GM21825 (cell line): ENCODE measurements around the gene MOB4.
A peak's percentile ranks its signal among the peaks of the same experiment; 100 is the strongest.
"Not testable (repeated sequence)": the region's sequence is repeated elsewhere in the genome, so short reads cannot be mapped to it uniquely, and the experiment has no call there.

Experiments used
- ATAC-seq: cut with Tn5 transposase; IDR thresholded peaks from one replicate; pipeline ENCODE4 v1.9.1; 2021; ENCODE audit warnings: mild to moderate bottlenecking, moderate library complexity; ENCODE audit not compliant: unreplicated experiment

Gene MOB4

DNA sequence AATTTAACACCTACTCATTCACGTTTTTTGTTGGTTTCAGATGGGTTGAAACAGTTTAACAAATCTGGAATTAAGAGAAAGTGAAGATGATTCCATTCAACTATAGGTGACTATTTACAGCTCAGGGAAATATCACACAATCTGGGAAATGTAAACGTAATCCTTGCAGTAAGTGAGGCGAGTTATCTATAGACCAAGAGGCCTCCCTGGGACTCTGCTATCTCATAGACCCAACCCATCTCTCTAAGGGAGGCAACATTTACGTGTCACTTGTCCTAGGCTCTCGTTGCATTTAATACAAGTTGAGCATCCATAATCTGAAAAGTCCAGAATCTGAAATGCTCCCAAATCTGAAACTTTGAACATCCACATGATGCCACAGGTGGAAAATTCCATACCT lies 2.0 kb upstream of the MOB4 start:
- ATAC-seq, result no peak

DNA sequence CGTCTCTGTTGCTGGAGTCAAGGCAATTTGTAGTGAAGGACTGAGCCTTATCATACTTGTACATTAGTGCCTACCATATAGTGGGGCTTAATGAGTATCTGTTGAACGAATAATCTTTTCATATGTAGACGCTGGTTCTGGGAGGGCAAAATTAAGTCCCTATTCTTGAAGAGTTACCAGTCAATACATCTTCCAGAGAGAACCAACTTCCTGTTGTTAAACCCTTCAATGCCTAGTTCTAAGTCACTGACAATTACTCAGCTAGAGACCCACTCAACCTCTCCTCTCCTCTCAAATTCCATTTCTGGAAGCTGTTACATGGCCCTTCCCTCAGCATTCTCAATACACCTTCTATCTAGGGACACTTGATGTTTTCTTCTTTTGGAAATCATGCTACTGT lies 1.1 kb upstream of the MOB4 start:
- no peak for ATAC-seq

DNA sequence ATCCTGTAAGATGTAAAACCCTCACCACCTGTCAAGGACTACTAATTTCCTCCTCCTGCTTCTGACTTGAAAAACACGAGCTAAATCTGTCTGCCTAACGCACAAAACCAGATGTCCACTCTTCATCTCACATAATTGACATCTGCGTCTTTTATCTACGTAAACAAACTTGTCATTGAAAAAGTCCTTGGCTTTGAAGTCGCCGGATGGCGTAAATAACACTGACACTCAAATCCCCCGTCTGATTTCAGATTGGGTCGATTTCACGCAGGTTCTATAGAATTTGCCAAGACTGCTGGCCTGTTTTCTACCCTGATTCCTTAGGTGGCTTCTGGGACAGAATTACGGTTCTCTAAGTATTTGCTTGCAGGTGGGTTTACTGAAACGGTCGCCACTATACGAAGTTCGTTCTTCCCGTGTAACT lies 539 bp upstream of the MOB4 start:
- peak; percentile 5 for ATAC-seq

DNA sequence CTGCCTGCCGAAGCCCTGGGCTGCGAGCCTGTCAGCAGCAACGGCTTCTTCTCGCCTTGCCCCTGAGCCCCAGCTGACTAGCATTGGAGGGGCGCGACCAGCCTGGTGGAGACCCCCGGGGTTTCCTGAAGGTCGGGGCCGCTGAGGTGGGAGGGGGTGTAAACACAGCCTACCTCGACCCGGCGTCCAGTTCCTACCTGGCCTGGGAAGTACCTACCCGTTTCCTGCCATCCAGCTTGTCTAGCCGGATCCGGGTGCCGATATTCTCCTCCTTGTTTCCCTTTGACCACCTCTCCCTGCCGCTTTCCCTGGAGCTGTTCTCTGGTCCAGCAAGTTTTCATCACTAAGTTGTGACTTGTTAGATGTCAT lies 511 bp downstream of the MOB4 start:
- peak; percentile 10 for ATAC-seq

DNA sequence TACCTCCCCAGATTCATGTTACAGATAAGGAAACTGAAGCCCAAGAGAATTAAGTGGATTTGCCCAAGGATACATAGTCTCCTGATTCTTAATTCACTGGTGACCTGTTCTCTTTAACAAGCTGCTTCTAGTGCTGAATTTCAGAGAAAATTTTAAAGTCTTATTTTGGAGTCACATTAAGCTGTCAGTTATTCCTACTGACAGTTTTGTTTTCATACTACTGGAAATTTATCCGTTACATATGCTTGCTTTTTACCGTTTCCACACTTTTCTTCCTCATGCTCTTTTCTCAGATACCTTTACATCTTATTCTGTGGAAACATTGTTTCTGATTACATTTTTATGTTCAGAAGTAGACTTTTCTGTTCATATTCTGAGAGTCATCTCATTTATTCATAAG lies 1.3 kb downstream of the MOB4 start:
- ATAC-seq, result no peak

DNA sequence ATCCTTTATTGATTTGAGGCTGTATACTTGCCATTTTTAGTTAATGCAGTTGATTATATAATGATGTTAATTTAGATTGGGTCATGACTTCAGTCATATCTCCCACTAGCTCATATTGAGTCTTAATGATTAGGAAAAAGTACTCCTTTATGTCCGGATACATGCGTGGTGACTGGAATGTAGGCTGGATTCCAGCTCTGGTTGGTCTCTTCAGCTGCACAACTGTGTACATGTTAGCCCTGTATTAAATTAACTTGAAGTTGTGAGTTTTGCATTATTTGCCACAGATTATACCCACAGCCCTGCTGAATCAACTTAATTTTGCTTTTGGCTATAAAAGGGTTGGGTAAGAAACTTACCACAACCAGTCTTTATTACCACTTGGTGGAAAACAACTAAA lies 22.5 kb downstream of the MOB4 start:
- ATAC-seq, result no peak

DNA sequence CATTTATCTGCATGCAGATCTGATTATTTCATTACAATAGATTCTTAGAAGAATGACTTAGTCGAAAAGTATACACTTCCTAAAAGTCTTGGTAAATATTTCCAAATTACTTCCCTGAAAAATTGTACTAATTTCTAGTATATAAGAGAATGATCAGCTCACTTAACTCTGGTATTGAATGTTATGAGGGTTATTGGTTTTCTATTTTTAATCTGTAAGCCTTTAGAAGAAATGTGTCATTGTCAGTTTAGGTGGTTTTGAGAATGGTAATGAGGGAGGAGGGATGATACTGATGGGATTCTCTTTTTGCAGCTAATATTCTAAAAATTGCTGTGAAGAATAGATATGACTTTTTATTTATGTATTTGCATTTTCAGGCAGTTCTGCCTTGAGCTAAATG lies 23.9 kb downstream of the MOB4 start:
- no peak for ATAC-seq

DNA sequence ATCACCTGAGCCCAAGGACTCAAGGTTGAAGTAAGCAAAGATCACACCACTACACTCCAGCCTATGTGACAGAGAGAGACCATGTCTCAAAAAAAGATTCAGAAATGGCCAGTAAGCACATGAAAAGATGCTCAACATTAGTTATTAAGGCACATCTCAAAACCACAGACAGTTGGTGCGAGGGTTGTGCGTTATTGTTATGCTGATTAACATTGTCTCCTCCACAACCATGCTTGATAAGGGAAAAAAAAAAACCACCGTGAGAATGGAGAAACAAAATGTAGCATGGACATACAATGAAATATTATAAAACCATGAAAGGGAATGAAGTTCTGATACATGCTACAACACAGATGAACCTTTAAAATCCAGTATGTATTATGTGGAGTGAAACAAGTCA lies 27.3 kb downstream of the MOB4 start:
- no peak for ATAC-seq

DNA sequence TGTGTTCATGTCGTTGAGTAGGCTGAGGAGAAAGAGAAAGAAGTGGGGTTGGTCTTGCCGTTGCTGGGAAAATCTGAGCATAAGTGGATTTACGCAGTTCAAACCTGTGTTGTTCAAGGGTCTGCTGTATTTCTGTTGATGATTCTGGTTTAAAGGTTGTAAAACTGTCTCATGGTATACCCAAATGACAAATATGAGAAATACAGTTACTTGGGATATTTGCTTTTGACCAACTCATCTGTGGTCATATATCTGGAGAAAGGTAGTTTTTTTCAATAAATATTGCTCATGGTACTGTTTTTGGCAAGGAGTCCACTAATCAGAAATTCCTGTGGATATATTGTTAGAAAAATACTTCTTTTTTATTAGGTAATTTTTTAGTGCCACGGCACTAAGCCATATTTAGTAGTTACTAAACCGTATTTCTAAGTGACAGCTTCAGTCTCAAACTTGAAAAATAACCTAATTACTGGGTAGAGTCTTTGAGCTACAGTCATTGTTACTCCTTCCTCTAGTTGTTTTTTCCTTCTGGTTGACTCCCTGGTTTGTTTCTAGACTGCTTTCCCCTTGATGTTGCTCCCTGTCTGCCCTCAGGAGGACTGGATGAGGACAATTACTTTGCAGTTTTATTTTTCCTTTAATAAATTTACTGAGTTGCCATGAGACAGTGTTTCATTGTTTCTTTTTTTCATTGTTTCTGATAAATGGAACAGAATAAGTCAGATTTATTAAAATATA lies 31.5 kb downstream of the MOB4 start:
- no peak for ATAC-seq

DNA sequence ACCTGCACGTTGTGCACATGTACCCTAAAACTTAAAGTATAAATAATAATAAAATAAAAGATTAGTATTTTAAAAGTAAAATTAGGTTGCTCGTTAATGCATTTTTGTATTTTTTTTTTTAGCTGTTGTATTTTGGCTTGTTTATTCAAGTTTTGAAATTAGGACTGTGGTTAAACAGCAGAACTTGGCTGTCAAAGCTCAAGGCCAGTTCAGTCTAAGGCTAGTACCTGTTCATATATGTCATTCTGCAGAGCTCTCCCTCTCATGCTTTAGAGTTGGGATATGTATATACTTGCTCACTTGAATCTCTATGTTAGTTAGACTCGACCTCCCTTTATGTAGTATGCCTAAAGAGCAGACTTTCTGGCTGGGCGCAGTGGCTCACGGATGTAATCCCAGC lies 32.7 kb downstream of the MOB4 start:
- no peak for ATAC-seq

DNA sequence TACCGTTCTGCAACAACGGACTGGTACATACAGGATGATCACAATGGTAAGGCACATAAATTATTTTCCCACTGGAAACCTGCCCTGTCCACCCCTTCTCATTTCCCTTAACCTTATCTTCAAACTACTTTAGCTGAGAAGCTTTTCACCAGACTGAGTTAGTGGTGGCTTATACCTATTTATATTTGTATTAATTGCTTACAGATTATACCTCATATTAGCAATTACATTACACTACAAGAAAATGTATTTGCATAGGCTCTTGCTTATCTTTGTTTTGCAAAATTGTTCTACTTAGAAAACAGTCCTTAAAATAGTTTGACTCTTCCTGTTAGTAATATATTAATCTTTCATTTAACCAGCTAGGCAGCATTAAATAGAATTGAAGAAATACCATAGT lies 35.4 kb downstream of the MOB4 start:
- ATAC-seq, result not testable (repeated sequence)

DNA sequence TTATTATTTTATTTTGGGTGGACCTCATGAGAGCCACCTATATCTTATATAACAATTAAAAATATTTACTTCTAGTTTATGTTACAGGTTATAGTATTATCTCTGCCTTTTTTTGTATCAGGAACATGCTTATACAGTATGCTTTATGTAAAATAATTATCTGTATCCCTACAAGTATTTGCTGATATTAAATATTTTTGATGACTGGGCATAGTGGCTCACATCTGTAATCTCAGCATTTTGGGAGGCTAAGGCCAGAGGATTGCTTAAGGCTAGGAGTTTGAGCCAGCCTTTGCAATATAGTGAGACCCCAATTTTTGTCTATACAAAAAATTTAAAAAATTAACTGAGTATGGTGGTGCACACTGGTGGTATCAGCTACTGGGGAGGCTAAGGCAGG lies 39.6 kb downstream of the MOB4 start:
- no peak for ATAC-seq

DNA sequence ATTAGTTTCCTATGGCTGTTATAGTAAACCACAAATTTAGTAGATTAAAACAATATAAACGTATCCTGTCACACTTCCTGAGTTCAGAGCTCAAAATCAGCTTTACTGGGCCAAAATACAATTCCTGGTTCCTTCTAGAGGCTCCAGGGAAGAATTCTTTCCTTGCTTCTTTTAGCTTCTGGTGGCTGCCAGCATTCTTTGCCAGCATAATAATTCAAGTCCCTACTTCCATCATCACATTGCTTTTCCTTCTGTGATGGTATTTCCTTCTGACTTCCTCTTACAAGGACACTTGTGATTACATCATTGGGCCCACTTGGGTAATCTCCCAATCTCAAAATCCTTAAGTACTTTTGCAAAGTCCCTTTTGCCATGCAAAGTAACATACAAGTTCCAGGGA lies 40.6 kb downstream of the MOB4 start:
- ATAC-seq, result no peak

DNA sequence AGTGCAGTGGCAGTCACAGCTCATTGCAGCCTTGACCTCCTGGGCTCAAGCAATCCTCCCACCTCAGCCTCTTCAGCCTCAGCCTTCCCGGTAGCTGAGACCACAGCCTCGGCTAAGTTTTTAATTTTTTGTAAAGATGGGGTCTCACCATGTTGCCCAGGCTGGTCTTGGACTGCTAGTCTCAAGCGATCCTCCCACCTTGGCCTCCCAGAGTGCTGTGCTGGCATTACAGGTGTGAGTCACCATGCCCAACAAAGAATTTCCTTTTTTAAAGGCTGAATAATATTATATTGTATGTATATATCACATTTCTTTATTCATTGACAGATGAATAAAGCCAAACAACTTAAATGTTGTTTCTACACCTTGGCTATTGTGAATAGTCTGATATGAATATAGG lies 42.5 kb downstream of the MOB4 start:
- ATAC-seq, result no peak

DNA sequence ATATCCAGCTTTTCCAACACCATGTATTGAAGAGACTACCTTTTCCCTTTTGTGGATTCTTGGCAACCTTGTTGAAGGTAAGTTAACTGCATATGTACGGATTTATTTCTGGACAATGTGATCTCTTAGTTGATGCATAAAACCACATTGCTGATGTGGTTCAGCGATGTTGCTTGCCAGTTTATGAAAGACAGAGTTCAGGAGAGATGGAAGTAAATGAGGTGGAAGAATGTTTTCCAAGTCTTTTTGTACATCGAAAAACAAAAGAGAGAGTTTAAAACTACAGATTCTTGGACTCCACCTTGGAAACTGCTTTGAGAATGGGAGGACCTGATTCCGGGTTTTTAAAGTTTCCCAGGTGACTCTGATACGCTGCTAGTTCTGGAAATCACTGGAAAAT lies 43.8 kb downstream of the MOB4 start:
- ATAC-seq, result no peak

DNA sequence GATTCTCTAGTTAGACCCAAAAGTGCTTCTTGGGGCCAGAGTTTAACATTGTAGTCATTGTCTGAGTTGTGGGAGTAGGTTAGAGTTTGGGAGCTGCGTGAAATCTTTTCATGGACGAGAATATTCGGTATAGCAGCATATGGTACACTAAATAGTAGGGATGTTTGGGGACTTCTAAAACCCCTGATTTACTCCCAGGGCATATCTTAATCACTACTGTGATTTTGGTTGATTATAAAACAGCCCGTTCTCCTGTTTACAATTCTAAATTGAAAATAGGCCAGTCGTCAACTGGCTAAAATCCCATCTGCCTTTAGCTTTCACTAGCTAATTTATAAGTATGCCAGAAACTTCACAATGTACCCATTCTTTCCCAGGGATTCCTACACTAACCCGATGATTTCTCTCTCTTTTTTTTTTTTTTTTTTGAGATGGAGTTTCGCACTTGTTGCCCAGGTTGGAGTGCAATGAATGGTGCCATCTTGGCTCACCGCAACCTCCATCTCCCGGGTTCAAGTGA lies 44.3 kb downstream of the MOB4 start:
- no peak for ATAC-seq

DNA sequence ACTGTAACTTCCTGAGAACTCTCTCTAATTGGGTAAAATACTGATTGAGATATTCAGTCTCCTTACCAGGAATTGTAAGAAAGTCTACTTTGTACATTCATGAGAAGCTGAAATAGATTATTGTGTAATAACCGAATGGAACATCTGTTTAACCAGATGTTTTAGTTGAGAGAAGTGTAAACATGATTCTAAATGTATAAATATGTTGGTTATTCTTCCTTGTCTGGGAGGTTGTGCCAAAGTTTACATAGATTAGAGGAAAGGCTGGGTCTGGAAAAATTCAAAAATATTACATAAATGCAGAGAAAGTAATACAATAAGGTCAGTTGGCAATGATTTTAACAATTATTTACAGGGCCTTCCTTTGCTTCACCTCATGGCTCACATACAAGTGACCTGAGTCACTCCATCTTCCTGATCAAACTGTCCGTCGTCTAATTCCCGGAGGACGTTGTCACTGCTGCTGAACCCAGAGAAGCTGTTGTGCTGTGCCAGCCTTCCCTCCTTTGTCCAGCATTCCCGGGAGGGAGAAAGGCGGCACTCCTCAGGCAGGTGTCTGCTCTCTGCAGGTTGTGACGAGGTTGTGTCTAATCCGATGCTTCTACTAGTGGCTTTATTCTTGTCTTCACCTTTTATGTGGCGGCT lies 55.9 kb downstream of the MOB4 start:
- ATAC-seq, result no peak

DNA sequence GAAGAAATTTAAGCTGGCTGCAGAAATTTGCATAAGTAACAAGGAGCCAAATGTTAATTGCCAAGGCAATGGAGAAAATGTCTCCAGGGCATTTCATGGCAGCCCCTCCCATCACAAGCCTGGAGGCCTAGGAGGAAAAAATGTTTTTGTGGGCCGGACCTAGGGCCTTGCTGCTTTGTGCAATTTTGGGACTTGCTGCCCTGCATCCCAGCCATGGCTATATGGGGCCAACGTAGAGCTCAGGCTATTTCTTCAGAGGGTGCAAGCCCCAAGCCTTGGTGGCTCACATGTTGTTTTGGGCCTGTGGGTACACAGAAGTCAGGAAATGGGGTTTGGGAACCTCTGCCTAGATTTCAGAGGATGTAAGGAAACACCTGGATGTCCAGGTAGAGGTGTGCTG lies 57.7 kb downstream of the MOB4 start:
- ATAC-seq, result no peak

DNA sequence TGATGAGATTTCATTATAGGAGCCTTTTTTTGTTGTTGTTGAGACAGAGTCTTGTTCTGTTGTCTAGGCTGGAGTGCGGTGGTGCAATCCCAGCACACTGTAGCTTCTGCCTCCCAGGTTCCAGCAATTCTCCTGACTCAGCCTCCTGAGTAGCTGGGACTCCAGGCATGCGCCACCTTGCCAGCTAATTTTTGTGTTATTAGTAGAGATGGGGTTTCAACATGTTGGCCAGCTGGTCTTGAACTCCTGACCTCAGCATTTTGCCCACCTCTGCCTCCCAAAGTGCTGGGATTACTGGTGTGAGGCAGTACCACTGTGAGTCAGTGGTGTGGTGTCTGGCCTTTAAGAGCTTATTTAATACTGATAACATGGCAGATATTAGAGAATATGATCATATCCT lies 60.1 kb downstream of the MOB4 start:
- no peak for ATAC-seq

DNA sequence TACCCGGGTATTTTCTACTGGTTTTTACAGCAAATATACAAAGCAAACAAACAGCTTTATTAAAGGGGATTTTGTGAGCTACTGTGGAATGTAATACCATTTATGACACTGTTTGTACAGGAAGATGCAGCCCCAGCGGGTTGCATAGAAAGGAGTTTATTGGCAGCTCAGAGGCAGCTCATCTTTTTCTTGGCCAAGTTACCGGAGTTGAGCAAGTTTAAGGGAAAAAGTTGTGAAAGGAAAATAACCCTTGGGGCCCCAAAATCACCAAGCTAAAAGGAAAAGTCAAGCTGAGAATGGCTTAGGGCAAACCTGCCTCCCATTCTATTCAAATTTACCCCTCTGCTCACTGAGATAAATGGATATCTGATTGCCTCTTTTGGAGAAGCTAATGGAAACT lies 60.8 kb downstream of the MOB4 start:
- ATAC-seq, result no peak

DNA sequence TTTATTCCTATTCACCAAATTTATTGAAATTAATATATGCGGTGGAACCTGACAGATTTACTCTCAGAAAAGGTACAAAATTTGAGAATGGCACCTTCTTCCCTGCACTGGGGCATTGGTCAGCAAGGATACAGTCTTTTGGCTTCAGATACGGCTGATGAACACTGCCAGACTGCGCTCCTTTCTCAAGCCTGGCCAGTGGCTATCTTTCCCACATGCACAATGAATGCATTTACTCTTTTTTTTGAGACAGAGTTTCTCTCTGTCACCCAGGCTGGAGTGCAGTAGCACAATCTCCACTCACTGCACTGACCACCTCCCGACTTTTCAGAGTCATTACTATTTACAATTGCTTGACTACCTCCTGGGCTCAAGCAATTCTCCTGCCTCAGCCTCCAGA lies 61.6 kb downstream of the MOB4 start:
- ATAC-seq, result no peak

DNA sequence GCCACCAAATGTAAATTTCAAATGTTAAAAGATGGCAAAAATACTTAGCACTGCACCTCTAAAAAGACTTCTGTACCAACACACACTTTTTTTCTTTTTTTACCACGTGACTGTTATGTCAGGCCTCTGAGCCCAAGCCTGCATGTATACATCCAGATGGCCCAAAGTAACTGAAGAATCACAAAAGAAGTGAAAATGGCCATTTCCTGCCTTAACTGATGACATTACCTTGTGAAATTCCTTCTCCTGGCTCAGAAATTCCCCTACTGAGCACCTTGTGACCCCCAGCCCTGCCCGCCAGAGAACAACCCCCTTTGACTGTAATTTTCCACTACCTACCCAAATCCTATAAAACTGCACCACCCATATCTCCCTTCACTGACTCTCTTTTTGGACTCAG lies 62.4 kb downstream of the MOB4 start:
- not testable (repeated sequence) for ATAC-seq

DNA sequence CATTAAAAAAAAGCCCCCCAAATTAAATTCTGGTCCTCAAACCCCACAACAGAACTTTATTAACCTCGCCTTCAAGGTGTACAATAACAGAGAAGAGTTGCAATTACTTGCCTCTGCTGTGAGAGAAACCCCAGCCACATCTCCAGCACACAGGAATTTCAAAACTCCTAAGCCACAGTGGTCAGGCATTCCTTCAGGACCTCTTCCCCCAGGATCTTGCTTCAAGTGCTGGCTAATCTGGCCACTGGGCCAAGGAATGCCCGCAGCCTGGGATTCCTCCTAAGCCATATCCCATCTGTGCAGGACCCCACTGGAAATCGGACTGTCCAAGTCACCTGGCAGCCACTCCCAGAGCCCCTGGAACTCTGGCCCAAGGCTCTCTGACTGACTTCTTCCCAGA lies 64.3 kb downstream of the MOB4 start:
- ATAC-seq, result not testable (repeated sequence)
